ENCODE measurements around the gene FBXO31. TPM values are rescaled to one million over a fixed set of nuclear protein-coding genes. Genes with fewer than 3 reads are reported as not detected.
A peak's percentile ranks its signal among the peaks of the same experiment; 100 is the strongest.

Gene FBXO31
- total and polyA plus RNA-seq, 2 of the 13 experiments (the other 11 are each of a cell fraction or from before 2014, with no cell fraction given), result 92.4 to 101 TPM

- TF ChIP-seq, protein P1, sequence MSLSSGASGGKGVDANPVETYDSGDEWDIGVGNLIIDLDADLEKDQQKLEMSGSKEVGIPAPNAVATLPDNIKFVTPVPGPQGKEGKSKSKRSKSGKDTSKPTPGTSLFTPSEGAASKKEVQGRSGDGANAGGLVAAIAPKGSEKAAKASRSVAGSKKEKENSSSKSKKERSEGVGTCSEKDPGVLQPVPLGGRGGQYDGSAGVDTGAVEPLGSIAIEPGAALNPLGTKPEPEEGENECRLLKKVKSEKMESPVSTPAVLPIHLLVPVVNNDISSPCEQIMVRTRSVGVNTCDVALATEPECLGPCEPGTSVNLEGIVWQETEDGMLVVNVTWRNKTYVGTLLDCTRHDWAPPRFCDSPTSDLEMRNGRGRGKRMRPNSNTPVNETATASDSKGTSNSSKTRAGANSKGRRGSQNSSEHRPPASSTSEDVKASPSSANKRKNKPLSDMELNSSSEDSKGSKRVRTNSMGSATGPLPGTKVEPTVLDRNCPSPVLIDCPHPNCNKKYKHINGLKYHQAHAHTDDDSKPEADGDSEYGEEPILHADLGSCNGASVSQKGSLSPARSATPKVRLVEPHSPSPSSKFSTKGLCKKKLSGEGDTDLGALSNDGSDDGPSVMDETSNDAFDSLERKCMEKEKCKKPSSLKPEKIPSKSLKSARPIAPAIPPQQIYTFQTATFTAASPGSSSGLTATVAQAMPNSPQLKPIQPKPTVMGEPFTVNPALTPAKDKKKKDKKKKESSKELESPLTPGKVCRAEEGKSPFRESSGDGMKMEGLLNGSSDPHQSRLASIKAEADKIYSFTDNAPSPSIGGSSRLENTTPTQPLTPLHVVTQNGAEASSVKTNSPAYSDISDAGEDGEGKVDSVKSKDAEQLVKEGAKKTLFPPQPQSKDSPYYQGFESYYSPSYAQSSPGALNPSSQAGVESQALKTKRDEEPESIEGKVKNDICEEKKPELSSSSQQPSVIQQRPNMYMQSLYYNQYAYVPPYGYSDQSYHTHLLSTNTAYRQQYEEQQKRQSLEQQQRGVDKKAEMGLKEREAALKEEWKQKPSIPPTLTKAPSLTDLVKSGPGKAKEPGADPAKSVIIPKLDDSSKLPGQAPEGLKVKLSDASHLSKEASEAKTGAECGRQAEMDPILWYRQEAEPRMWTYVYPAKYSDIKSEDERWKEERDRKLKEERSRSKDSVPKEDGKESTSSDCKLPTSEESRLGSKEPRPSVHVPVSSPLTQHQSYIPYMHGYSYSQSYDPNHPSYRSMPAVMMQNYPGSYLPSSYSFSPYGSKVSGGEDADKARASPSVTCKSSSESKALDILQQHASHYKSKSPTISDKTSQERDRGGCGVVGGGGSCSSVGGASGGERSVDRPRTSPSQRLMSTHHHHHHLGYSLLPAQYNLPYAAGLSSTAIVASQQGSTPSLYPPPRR (CRISPR knock-in tag; IDR thresholded peaks at IDR 0.05; ENCODE audit: borderline replicate concordance), result peak; percentile 61
- TF ChIP-seq ZNF556 (CRISPR knock-in tag; IDR thresholded peaks at IDR 0.05; ENCODE audit: borderline replicate concordance), result peak; percentile 99
- no peak for TF ChIP-seq EED (CRISPR knock-in tag; IDR thresholded peaks at IDR 0.05)
- peak; percentile 81; the same call in 1 of the 2 replicates for TF ChIP-seq KLF15 (CRISPR knock-in tag; IDR thresholded peaks at IDR 0.05; ENCODE audit: borderline replicate concordance)
- TF ChIP-seq GPN1 (CRISPR knock-in tag; IDR thresholded peaks at IDR 0.05; ENCODE audit: borderline replicate concordance), result peak; percentile 82; the same call in 1 of the 2 replicates
- TF ChIP-seq NCOA2 (CRISPR knock-in tag; IDR thresholded peaks at IDR 0.05), result peak; percentile 82
- TF ChIP-seq ZNF343 (CRISPR knock-in tag; IDR thresholded peaks at IDR 0.05), result peak; percentile 93; the same call in 1 of the 2 replicates
- TF ChIP-seq SKI (IDR thresholded peaks at IDR 0.05; ENCODE audit: partially characterized antibody), result peak; percentile 78
- peak; percentile 98 for TF ChIP-seq ZNF124 (CRISPR knock-in tag; IDR thresholded peaks at IDR 0.05)
- 0 out of 2 replicates have a peak, but pooled peaks have one; percentile 11 for TF ChIP-seq SATB2 (CRISPR knock-in tag; IDR thresholded peaks at IDR 0.05)
- TF ChIP-seq MAFF (IDR thresholded peaks at IDR 0.05; ENCODE audit: low read depth, low read length), result no peak
- no peak; the same call in none of the 2 replicates for TF ChIP-seq MYC (CRISPR knock-in tag; IDR thresholded peaks at IDR 0.05; ENCODE audit: borderline replicate concordance)
- TF ChIP-seq NCOR1 (IDR thresholded peaks at IDR 0.05; ENCODE audit: borderline replicate concordance, low read length), result peak; percentile 76; the same call in 1 of the 2 replicates
- TF ChIP-seq, protein P2, sequence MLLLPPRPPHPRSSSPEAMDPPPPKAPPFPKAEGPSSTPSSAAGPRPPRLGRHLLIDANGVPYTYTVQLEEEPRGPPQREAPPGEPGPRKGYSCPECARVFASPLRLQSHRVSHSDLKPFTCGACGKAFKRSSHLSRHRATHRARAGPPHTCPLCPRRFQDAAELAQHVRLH (CRISPR knock-in tag; IDR thresholded peaks at IDR 0.05; ENCODE audit: borderline replicate concordance, low read depth), result peak; percentile 90; the same call in 1 of the 2 replicates
- no peak for TF ChIP-seq SRSF9 (IDR thresholded peaks at IDR 0.05; ENCODE audit: borderline replicate concordance, insufficient read depth, low read depth, low read length, poor library complexity, severe bottlenecking)
These were observed at the start of gene FBXO31 (continued) for GRCh38 chr16:87383505-87384161.

Measured in HepG2 (cell line).